Measurements from ENCODE around the gene EIF6. TPM values are rescaled to one million over a fixed set of nuclear protein-coding genes. Genes with fewer than 3 reads are reported as not detected.

EIF6 gene
- total RNA-seq, 2 experiments from 2014 or later: 24.9 to 25.8 TPM

GRCh38 chr20:35238735-35239134 lies 45.8 kb downstream of the EIF6 start:
- intact Hi-C loops (cut with DNase I, micrococcal nuclease): no loop called here
- TF ChIP-seq, protein P1, sequence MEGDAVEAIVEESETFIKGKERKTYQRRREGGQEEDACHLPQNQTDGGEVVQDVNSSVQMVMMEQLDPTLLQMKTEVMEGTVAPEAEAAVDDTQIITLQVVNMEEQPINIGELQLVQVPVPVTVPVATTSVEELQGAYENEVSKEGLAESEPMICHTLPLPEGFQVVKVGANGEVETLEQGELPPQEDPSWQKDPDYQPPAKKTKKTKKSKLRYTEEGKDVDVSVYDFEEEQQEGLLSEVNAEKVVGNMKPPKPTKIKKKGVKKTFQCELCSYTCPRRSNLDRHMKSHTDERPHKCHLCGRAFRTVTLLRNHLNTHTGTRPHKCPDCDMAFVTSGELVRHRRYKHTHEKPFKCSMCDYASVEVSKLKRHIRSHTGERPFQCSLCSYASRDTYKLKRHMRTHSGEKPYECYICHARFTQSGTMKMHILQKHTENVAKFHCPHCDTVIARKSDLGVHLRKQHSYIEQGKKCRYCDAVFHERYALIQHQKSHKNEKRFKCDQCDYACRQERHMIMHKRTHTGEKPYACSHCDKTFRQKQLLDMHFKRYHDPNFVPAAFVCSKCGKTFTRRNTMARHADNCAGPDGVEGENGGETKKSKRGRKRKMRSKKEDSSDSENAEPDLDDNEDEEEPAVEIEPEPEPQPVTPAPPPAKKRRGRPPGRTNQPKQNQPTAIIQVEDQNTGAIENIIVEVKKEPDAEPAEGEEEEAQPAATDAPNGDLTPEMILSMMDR (IDR thresholded peaks at IDR 0.05): no peak
- Histone ChIP-seq H3K4me1 (ENCODE audit: insufficient read depth, low read length) (no peaks in the 10 kb centered on the region), H3K27ac (ENCODE audit: low read depth in 1 of 2, low read length in 2 of 2) (no peak overlapping the region), H3K4me3 (ENCODE audit: low read length) (no peak overlapping the region), H3K9me3 (ENCODE audit: control insufficient read depth in 1 of 2, insufficient read depth in 1 of 2, low read length in 2 of 2) (no peaks in the 10 kb centered on the region), H3K27me3 (ENCODE audit: control insufficient read depth in 1 of 2, insufficient read depth in 2 of 2, low read length in 2 of 2) (no peaks in the 10 kb centered on the region), H3K36me3 (ENCODE audit: insufficient read depth, low read length) (peaks cover 11% of the 10 kb centered on the region)
- H3K9me3 Mint-ChIP-seq: no peaks in the 10 kb centered on the region
- DNase-seq (no peak), ATAC-seq (ENCODE audit: poor library complexity) (no peak)
- no peak overlapping the region for H3K27ac Mint-ChIP-seq
- no peak overlapping the region for H3K4me3 Mint-ChIP-seq
- ChIA-PET POLR2A (interaction anchor here (0.8 kb wide), 1 partner anchor 39 kb away, joined by 3 read pairs; the partner anchor contains the start of gene MMP24OS), CTCF (no interaction called here)
- H3K27me3 Mint-ChIP-seq: peaks cover 13% of the 10 kb centered on the region
- peaks cover 41% of the 10 kb centered on the region for H3K36me3 Mint-ChIP-seq (ENCODE audit: low read depth)
- no peaks in the 10 kb centered on the region for H3K4me1 Mint-ChIP-seq (ENCODE audit: low read depth)

- Mint-ChIP-seq H3K27me3 (peaks cover 13% of the 10 kb centered on the region), H3K9me3 (no peaks in the 10 kb centered on the region), H3K4me3 (no peak overlapping the region), H3K4me1 (ENCODE audit: low read depth) (no peaks in the 10 kb centered on the region), H3K36me3 (ENCODE audit: low read depth) (peaks cover 41% of the 10 kb centered on the region), H3K27ac (no peak overlapping the region)
- TF ChIP-seq, protein P1 (IDR thresholded peaks at IDR 0.05): no peak
- ATAC-seq (ENCODE audit: poor library complexity): no peak
- POLR2A ChIA-PET: interaction anchor here (0.8 kb wide), 1 partner anchor 40 kb away, joined by 3 read pairs; the partner anchor contains the start of gene MMP24OS
- CTCF ChIA-PET: no interaction called here
- H3K27ac ChIP-seq (ENCODE audit: low read depth in 1 of 2, low read length in 2 of 2): no peak overlapping the region
- no peaks in the 10 kb centered on the region for H3K27me3 ChIP-seq (ENCODE audit: control insufficient read depth in 1 of 2, insufficient read depth in 2 of 2, low read length in 2 of 2)
- no peak for DNase-seq
- peaks cover 11% of the 10 kb centered on the region for H3K36me3 ChIP-seq (ENCODE audit: insufficient read depth, low read length)
- intact Hi-C loops (cut with DNase I, micrococcal nuclease): no loop called here
- no peaks in the 10 kb centered on the region for H3K4me1 ChIP-seq (ENCODE audit: insufficient read depth, low read length)
- no peak overlapping the region for H3K4me3 ChIP-seq (ENCODE audit: low read length)
- no peaks in the 10 kb centered on the region for H3K9me3 ChIP-seq (ENCODE audit: control insufficient read depth in 1 of 2, insufficient read depth in 1 of 2, low read length in 2 of 2)
Measured at GRCh38 chr20:35238170-35238569, 46.4 kb downstream of the EIF6 start.

DNA sequence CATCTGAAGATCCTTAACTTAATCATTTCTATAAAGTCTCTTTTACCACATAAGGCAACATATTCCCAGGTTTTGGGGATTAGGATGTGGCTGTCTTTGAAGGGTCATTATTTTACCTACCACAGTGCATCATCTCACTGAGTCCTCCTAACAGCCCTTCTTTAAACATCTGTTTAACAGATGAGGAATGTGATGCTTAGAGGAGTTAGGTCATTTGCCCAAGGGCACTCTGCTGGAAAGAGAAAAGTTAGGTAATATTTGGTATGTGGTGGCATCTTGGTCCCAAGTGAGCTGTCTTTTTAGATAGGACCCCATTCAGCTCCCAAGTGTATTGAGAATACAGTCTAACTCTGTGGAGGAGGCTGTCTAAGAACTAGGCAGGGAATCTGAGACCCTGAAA lies 47.1 kb downstream of the EIF6 start:
- CTCF ChIA-PET: no interaction called here
- intact Hi-C loops (cut with DNase I, micrococcal nuclease): no loop called here

More for the DNA sequence above, 47.1 kb downstream of the EIF6 start:
- Mint-ChIP-seq H3K27me3 (peaks cover 17% of the 10 kb centered on the region), H3K4me3 (no peak overlapping the region), H3K36me3 (ENCODE audit: low read depth) (peaks cover 44% of the 10 kb centered on the region), H3K9me3 (no peaks in the 10 kb centered on the region), H3K27ac (no peak overlapping the region), H3K4me1 (ENCODE audit: low read depth) (no peaks in the 10 kb centered on the region)
- no peaks in the 10 kb centered on the region for H3K4me1 ChIP-seq (ENCODE audit: insufficient read depth, low read length)
- peaks cover 0 to 2% of the 10 kb centered on the region in 2 experiments for H3K27me3 ChIP-seq (ENCODE audit: control insufficient read depth in 1 of 2, insufficient read depth in 2 of 2, low read length in 2 of 2)
- POLR2A ChIA-PET: no interaction called here
- no peaks in the 10 kb centered on the region for H3K9me3 ChIP-seq (ENCODE audit: control insufficient read depth in 1 of 2, insufficient read depth in 1 of 2, low read length in 2 of 2)
- no peak for ATAC-seq (ENCODE audit: poor library complexity)
- no peak overlapping the region for H3K27ac ChIP-seq (ENCODE audit: low read depth in 1 of 2, low read length in 2 of 2)
- H3K36me3 ChIP-seq (ENCODE audit: insufficient read depth, low read length): peaks cover 14% of the 10 kb centered on the region
- no peak for DNase-seq
- TF ChIP-seq, protein P1 (IDR thresholded peaks at IDR 0.05): no peak
- no peak overlapping the region for H3K4me3 ChIP-seq (ENCODE audit: low read length)
